Dermis lymphatic vessel endothelial cell (primary cell): ENCODE data around the gene ASIC5. TPM values are rescaled to one million over a fixed set of nuclear protein-coding genes. Genes with fewer than 3 reads are reported as not detected.

ENCODE experiments used
- total RNA-seq: library from RNA; depleted of rRNA; stranded (reverse); fragments of >200 nt; gene quantifications from 2 replicates; pipeline ENCODE4 v1.2.1, GENCODE V29; 2014

The ASIC5 gene, protein sequence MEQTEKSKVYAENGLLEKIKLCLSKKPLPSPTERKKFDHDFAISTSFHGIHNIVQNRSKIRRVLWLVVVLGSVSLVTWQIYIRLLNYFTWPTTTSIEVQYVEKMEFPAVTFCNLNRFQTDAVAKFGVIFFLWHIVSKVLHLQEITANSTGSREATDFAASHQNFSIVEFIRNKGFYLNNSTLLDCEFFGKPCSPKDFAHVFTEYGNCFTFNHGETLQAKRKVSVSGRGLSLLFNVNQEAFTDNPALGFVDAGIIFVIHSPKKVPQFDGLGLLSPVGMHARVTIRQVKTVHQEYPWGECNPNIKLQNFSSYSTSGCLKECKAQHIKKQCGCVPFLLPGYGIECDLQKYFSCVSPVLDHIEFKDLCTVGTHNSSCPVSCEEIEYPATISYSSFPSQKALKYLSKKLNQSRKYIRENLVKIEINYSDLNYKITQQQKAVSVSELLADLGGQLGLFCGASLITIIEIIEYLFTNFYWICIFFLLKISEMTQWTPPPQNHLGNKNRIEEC
- total RNA-seq = not detected in 2 replicates

DNA sequence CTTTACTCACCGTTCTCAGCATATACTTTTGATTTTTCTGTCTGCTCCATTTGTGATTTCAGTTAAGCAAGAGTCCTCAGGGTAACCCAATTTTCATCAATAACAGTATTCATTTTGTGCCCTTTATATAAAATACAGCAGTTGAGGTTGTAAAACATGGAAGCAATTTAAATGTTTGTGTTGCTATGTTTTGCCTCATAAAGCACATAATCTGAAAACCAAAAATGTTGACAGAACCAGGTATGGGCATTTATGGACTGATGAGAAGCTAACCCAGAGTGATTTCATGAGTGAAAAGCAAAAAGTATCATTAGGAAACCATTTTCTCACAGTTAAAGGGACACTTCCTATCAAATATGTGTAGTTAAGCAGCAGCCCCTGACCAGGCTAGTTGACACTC, at the start of gene ASIC5:
TSS of gene ASIC5 (minus strand) at position 101 of the 400 bp plus-strand sequence. CDS start at position 50, 51 bp downstream.

DNA sequence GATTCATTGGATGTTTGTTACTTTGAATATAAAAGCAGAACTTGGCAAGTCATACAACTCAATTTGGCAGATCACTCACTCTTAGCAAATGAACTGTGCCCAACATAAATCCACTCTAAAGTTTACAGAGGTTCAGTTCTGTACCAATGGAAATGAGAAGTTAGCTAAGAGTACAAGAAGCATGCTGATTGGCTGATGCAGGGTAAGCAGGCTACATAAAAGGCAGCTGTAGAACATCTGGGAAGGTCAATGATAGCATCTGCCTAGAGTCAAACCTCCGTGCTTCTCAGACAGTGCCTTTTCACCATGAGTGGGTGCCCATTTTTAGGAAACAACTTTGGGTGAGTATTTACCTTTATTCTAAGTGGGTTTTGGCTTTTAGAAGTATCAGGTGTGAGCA, 37.4 kb upstream of the ASIC5 start, which contains the start of gene TDO2:
TSS of gene TDO2 (plus strand) at position 244 of the 400 bp plus-strand sequence. CDS start at position 307, 63 bp downstream.

Other genes starting within 250 kb of the ASIC5 start
- 41.5 and 163 TPM in 2 replicates for gene GUCY1A1, start 199.4 kb downstream of the ASIC5 start, total RNA-seq
- gene GUCY1B1, start 107.3 kb downstream of the ASIC5 start, total RNA-seq = 11.5 and 15.5 TPM in 2 replicates
- not detected in 2 replicates for gene TDO2, start 37.4 kb upstream of the ASIC5 start, total RNA-seq
- 13.5 and 14.3 TPM in 2 replicates for gene CTSO, start 87.6 kb upstream of the ASIC5 start, total RNA-seq